SJCRH30 (cell line): ENCODE results near the gene PHOX2A. TPM values are rescaled to one million over a fixed set of nuclear protein-coding genes. Genes with fewer than 3 reads are reported as not detected.

Experiments used
- DNase-seq, 2 experiments: peaks; one replicate each; pipeline ENCODE4 v3.0.0-alpha.2; 2015 to 2020
- H3K27ac ChIP-seq: fragments of 250-450 bp; sonication (Bioruptor Pico); 2 replicates; pipeline ENCODE4 v1.5.1; 2020; ENCODE audit warnings: mild to moderate bottlenecking, moderate library complexity
- H3K27me3 ChIP-seq: fragments of 250-450 bp; sonication (Bioruptor Pico); 2 replicates; pipeline ENCODE4 v1.5.1; 2020; ENCODE audit warnings: mild to moderate bottlenecking, moderate library complexity
- H3K36me3 ChIP-seq: fragments of 250-450 bp; sonication (Bioruptor Pico); 2 replicates; pipeline ENCODE4 v1.5.1; 2020; ENCODE audit warnings: mild to moderate bottlenecking, moderate library complexity
- H3K4me1 ChIP-seq: fragments of 250-450 bp; sonication (Bioruptor Pico); 2 replicates; pipeline ENCODE4 v1.5.1; 2020; ENCODE audit warnings: mild to moderate bottlenecking, moderate library complexity
- H3K4me3 ChIP-seq: fragments of 250-450 bp; sonication (Bioruptor Pico); 2 replicates; pipeline ENCODE4 v1.5.1; 2020; ENCODE audit warnings: mild to moderate bottlenecking, moderate library complexity
- H3K9me3 ChIP-seq: fragments of 250-450 bp; sonication (Bioruptor Pico); replicated peaks from 2 replicates; pipeline ENCODE4 v1.5.1; 2020; ENCODE audit warnings: mild to moderate bottlenecking, moderate library complexity
- total RNA-seq: library from RNA; depleted of rRNA; stranded (reverse); fragments of >200 nt; shearing (Covaris generic); gene quantifications from 2 replicates; pipeline ENCODE4 v1.2.3, GENCODE V29; 2014

Gene PHOX2A
- total RNA-seq, 1 experiment from 2014 or later, result not detected

GRCh38 chr11:72240461-72241290, 3.3 kb downstream of the PHOX2A start:
- Histone ChIP-seq H3K4me1 (no peaks in the 10 kb centered on the region), H3K4me3 (no peak overlapping the region), H3K36me3 (peaks cover 27% of the 10 kb centered on the region), H3K27ac (no peak overlapping the region), H3K9me3 (no peaks in the 10 kb centered on the region), H3K27me3 (no peaks in the 10 kb centered on the region)
- DNase-seq, result peak in 1 of 2 experiments; percentile 28

- H3K4me3 ChIP-seq, result no peak overlapping the region
- no peak overlapping the region for H3K27ac ChIP-seq
- no peaks in the 10 kb centered on the region for H3K4me1 ChIP-seq
- no peak for DNase-seq
- H3K27me3 ChIP-seq, result no peaks in the 10 kb centered on the region
- peaks cover 34% of the 10 kb centered on the region for H3K36me3 ChIP-seq
- H3K9me3 ChIP-seq, result no peaks in the 10 kb centered on the region
Measured at GRCh38 chr11:72239849-72240460, 4.0 kb downstream of the PHOX2A start.

- Histone ChIP-seq H3K4me3 (no peak overlapping the region), H3K27ac (no peak overlapping the region), H3K9me3 (no peaks in the 10 kb centered on the region), H3K4me1 (no peaks in the 10 kb centered on the region), H3K36me3 (peaks cover 40% of the 10 kb centered on the region), H3K27me3 (no peaks in the 10 kb centered on the region)
- no peak for DNase-seq
Measured at GRCh38 chr11:72239313-72239848, 4.6 kb downstream of the PHOX2A start.

GRCh38 chr11:72238492-72239312, 5.3 kb downstream of the PHOX2A start:
- no peaks in the 10 kb centered on the region for H3K4me1 ChIP-seq
- no peak for DNase-seq
- H3K9me3 ChIP-seq, result no peaks in the 10 kb centered on the region
- no peak overlapping the region for H3K4me3 ChIP-seq
- no peak overlapping the region for H3K27ac ChIP-seq
- H3K36me3 ChIP-seq, result peaks cover 46% of the 10 kb centered on the region
- H3K27me3 ChIP-seq, result no peaks in the 10 kb centered on the region

- DNase-seq, result peak in 1 of 2 experiments; percentile 53
- Histone ChIP-seq H3K9me3 (no peaks in the 10 kb centered on the region), H3K36me3 (peaks cover 53% of the 10 kb centered on the region), H3K4me3 (no peak overlapping the region), H3K27ac (no peak overlapping the region), H3K4me1 (no peaks in the 10 kb centered on the region), H3K27me3 (no peaks in the 10 kb centered on the region)
Measured at GRCh38 chr11:72238040-72238450, 5.9 kb downstream of the PHOX2A start.

GRCh38 chr11:72237112-72237931, 6.7 kb downstream of the PHOX2A start:
- Histone ChIP-seq H3K9me3 (no peaks in the 10 kb centered on the region), H3K4me3 (no peak overlapping the region), H3K36me3 (peaks cover 60% of the 10 kb centered on the region), H3K4me1 (no peaks in the 10 kb centered on the region), H3K27me3 (no peaks in the 10 kb centered on the region), H3K27ac (no peak overlapping the region)
- DNase-seq, result no peak

- no peak for DNase-seq
- Histone ChIP-seq H3K27me3 (no peaks in the 10 kb centered on the region), H3K9me3 (no peaks in the 10 kb centered on the region), H3K27ac (no peak overlapping the region), H3K4me1 (no peaks in the 10 kb centered on the region), H3K4me3 (no peak overlapping the region), H3K36me3 (peaks cover 66% of the 10 kb centered on the region)
Measured at GRCh38 chr11:72236774-72237111, 7.2 kb downstream of the PHOX2A start.

GRCh38 chr11:72236083-72236697, 7.8 kb downstream of the PHOX2A start:
- no peaks in the 10 kb centered on the region for H3K9me3 ChIP-seq
- no peaks in the 10 kb centered on the region for H3K27me3 ChIP-seq
- peaks cover 70% of the 10 kb centered on the region for H3K36me3 ChIP-seq
- no peak overlapping the region for H3K27ac ChIP-seq
- DNase-seq, result no peak
- no peak overlapping the region for H3K4me3 ChIP-seq
- H3K4me1 ChIP-seq, result no peaks in the 10 kb centered on the region

GRCh38 chr11:72235351-72236057, 8.5 kb downstream of the PHOX2A start:
- H3K4me1 ChIP-seq, result no peaks in the 10 kb centered on the region
- H3K27me3 ChIP-seq, result no peaks in the 10 kb centered on the region
- H3K36me3 ChIP-seq, result peaks cover 77% of the 10 kb centered on the region
- H3K4me3 ChIP-seq, result no peak overlapping the region
- no peak for DNase-seq
- H3K27ac ChIP-seq, result no peak overlapping the region
- H3K9me3 ChIP-seq, result no peaks in the 10 kb centered on the region

GRCh38 chr11:72234920-72235319, 9.1 kb downstream of the PHOX2A start:
- Histone ChIP-seq H3K4me3 (no peak overlapping the region), H3K27ac (no peak overlapping the region), H3K4me1 (no peaks in the 10 kb centered on the region), H3K9me3 (no peaks in the 10 kb centered on the region), H3K27me3 (no peaks in the 10 kb centered on the region), H3K36me3 (peaks cover 83% of the 10 kb centered on the region)
- no peak for DNase-seq

- Histone ChIP-seq H3K27me3 (no peaks in the 10 kb centered on the region), H3K27ac (no peak overlapping the region), H3K9me3 (no peaks in the 10 kb centered on the region), H3K36me3 (peaks cover 87% of the 10 kb centered on the region), H3K4me3 (no peak overlapping the region), H3K4me1 (no peaks in the 10 kb centered on the region)
- no peak for DNase-seq
Measured at GRCh38 chr11:72234514-72234830, 9.5 kb downstream of the PHOX2A start.

GRCh38 chr11:72233773-72234513, 10.0 kb downstream of the PHOX2A start:
- H3K27me3 ChIP-seq, result no peaks in the 10 kb centered on the region
- peaks cover 93% of the 10 kb centered on the region for H3K36me3 ChIP-seq
- no peak for DNase-seq
- H3K9me3 ChIP-seq, result no peaks in the 10 kb centered on the region
- no peak overlapping the region for H3K4me3 ChIP-seq
- no peaks in the 10 kb centered on the region for H3K4me1 ChIP-seq
- H3K27ac ChIP-seq, result no peak overlapping the region
